Large intestine (tissue), 3 donors: Measurements from ENCODE around the gene NUP188. TPM values are rescaled to one million over a fixed set of nuclear protein-coding genes. Genes with fewer than 3 reads are reported as not detected.

Experiments
- DNase-seq, 2 donors: peaks; one replicate each; pipeline versions ENCODE4 v3.0.0 to v3.0.0-alpha.2; 2013
- H3K27ac ChIP-seq: one replicate; pipeline ENCODE4 v1.5.1; 2013; ENCODE audit warnings: low read length
- H3K27me3 ChIP-seq: 2 replicates; pipeline ENCODE4 v1.6.1; 2013; ENCODE audit warnings: low read length; ENCODE audit not compliant: control insufficient read depth, insufficient read depth
- H3K36me3 ChIP-seq: 2 replicates; pipeline ENCODE4 v1.6.1; 2013; ENCODE audit warnings: low read length; ENCODE audit not compliant: control insufficient read depth, insufficient read depth
- H3K4me1 ChIP-seq: one replicate; pipeline ENCODE4 v1.6.1; 2013; ENCODE audit warnings: low read length; ENCODE audit not compliant: control insufficient read depth, insufficient read depth
- H3K4me3 ChIP-seq: one replicate; pipeline ENCODE4 v1.5.1; 2013; ENCODE audit warnings: low read length
- H3K9me3 ChIP-seq: one replicate; pipeline ENCODE4 v1.6.1; 2013; ENCODE audit warnings: mild to moderate bottlenecking, low read depth, low read length, moderate library complexity; ENCODE audit not compliant: control insufficient read depth
- WGBS: methylation state at CpG from one replicate; pipeline ENCODE4 v1.1.5; 2013; ENCODE audit warnings: low lambda C conversion rate; ENCODE audit not compliant: insufficient coverage; 5-methylcytosine and 5-hydroxymethylcytosine counted together
- polyA plus RNA-seq: library from polyadenylated mRNA; unstranded; fragments of 120-200 nt; gene quantifications from one replicate; pipeline ENCODE4 v1.2.1, GENCODE V29; 2013

NUP188 gene
- polyA plus RNA-seq, 1 donor = 35.3 TPM

DNA sequence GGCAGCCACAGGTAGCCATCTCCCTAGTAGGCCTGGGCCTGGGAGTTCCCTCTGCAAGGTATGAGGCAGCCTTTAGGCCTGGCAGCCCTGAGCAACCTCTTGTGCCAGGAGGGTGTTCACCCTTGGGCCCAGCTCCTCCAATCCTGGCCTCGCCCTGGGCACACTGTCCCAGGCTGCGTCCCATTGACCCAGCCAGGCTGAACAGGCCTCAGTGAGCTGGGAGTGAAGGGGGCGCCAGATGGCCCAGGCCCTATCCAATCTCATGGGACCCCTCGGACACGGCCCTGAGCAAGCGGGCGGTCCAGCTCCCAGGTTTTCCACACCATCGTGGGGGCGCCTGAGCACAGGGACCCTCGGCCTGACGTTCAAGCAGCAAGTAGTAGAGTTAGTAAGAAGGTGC, 66.2 kb downstream of the NUP188 start:
- no peaks in the 10 kb centered on the region for H3K4me1 ChIP-seq
- WGBS = no CpG with 5 or more reads among the region's 11 CpGs
- no peaks in the 10 kb centered on the region for H3K9me3 ChIP-seq
- H3K36me3 ChIP-seq = peaks cover 65% of the 10 kb centered on the region
- H3K27me3 ChIP-seq = no peaks in the 10 kb centered on the region
- no peak overlapping the region for H3K27ac ChIP-seq
- no peak for DNase-seq
- H3K4me3 ChIP-seq = no peak overlapping the region

DNA sequence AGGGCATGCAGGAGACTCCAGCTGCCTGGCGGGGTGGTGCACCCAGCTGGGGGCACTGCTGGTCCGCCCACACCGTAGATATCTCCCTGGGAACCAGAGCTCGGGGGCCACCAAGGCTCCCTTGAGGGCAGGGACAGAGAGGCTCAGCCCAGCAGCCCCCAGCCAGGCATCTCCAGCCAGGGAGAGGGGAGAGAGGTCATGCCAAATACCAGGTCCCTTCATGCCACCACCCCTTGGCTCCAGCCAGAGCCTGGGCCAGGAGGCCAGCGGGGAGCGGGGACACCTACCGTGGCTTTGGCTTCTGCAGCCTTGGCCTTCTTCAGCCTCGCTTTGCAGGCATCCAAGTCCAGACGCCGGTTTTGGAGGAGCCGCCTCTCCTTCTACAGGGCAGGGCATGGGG, 66.6 kb downstream of the NUP188 start:
- no peak overlapping the region for H3K27ac ChIP-seq
- no peak for DNase-seq
- H3K27me3 ChIP-seq = no peaks in the 10 kb centered on the region
- no peak overlapping the region for H3K4me3 ChIP-seq
- H3K4me1 ChIP-seq = no peaks in the 10 kb centered on the region
- H3K36me3 ChIP-seq = peaks cover 65% of the 10 kb centered on the region
- WGBS = no CpG with 5 or more reads among the region's 11 CpGs
- H3K9me3 ChIP-seq = no peaks in the 10 kb centered on the region

DNA sequence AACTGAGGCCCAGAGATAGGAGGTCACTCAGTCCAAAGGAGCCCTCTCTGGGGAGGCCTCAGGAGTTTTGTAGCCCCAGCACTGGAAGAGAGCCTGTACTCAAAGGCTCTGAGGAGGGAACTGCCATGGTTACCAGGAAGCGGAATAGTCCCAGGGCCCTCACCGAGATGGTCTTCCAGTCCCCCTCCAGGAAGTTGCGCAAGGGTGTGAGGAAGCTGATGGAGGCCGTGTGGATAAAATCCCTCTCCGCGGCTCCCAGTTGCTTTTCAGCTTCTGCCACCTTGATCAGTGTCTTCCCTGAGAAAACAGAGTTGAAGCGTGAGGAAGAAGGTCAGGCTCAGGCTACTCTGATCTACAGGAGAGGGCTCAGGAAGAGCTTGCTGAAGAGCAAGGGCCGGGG, 67.1 kb downstream of the NUP188 start:
- Histone ChIP-seq H3K9me3 (no peaks in the 10 kb centered on the region), H3K36me3 (peaks cover 61% of the 10 kb centered on the region), H3K27me3 (no peaks in the 10 kb centered on the region), H3K4me3 (no peak overlapping the region), H3K27ac (no peak overlapping the region), H3K4me1 (no peaks in the 10 kb centered on the region)
- no peak for DNase-seq
- no CpG with 5 or more reads among the region's 8 CpGs for WGBS

DNA sequence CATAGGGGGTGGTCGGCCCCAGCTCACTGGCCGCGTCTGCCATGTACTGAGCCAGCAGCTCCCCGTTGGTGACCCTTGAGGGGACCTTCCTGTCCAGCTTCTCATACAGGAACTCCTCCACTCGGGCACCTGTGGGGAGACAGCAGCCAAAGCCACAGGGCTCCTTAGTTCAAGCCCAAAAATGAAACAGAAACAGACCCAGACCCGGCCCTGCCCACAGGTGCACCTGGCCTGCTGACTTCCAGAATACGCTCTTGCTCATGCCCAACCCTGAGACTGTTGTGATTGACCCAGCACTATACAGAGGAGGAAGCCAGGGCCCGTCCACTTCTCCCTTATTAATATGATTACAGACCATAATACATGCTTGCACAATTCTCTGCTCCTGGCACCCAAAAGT, 73.6 kb downstream of the NUP188 start:
- Histone ChIP-seq H3K4me1 (peaks cover 9% of the 10 kb centered on the region), H3K9me3 (no peaks in the 10 kb centered on the region), H3K4me3 (no peak overlapping the region), H3K36me3 (peaks cover 4% of the 10 kb centered on the region), H3K27me3 (no peaks in the 10 kb centered on the region), H3K27ac (no peak overlapping the region)
- no CpG with 5 or more reads among the region's 8 CpGs for WGBS
- no peak for DNase-seq

DNA sequence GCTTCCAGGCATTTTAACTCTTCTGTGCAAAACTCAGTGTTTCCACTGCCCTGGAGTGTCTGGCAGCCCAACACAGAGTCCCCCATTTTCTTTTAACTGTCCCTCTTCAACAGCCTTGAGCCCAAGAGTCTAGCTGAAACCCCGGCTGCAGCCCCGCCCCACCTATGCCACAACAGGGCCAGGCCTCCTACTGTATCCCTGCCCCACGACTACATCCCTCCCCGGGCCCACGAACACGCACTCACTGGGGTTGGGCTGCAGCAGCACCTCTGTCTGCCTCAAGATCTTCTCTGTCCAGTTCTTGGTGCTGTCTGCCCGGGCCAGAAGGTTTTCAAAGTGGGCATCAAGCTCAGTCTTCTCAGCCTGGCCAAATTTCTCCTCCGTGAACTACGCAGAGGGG, 74.5 kb downstream of the NUP188 start:
- H3K36me3 ChIP-seq = peaks cover 4% of the 10 kb centered on the region
- H3K27me3 ChIP-seq = no peaks in the 10 kb centered on the region
- H3K9me3 ChIP-seq = no peaks in the 10 kb centered on the region
- no peak overlapping the region for H3K27ac ChIP-seq
- H3K4me3 ChIP-seq = no peak overlapping the region
- no CpG with 5 or more reads among the region's 9 CpGs for WGBS
- H3K4me1 ChIP-seq = peaks cover 19% of the 10 kb centered on the region
- no peak for DNase-seq

DNA sequence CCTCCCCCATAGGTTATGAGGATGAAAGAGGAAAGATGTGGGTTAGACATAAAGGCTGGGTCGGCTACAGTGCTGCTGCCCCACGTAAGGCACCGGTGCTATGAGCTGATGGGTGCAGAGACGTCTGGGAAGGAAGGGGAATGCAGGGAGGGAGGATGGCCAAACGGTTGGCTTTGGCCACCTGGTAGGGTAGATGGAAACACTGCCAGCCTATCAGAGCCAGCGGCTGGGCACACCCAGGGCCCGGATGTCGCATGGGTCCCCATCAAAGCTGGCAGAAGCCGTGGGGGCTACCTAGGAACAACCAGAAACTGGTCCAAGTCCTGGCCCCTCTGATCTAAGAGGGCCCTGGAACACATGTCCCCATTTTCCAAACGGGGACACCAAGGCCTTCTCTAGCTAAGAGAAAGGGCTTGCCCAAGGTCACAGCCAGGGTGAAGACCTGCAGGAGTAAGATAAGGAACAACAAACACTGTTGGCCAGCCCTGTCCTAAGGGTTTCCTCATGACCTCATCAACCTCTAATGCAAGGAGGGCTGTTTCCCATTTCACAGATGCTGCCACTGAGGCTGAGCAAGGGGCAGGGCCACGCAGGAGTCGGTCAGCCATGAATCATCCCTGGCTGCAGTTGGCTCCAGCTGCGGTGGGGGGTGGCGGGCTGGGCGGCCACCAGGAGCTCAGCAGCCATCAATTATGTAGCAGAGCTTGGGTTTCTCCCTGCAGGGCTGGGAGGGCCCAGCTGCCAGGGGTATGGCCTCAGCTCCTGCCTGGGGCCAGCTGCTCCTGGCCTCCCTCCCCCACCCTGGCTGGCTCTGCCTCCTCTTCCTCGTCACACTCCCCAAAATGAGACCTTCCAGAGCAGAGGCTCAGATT, 75.8 kb downstream of the NUP188 start:
- Histone ChIP-seq H3K4me1 (peaks cover 23% of the 10 kb centered on the region), H3K4me3 (no peak overlapping the region), H3K36me3 (peaks cover 4% of the 10 kb centered on the region), H3K27me3 (no peaks in the 10 kb centered on the region), H3K9me3 (no peaks in the 10 kb centered on the region), H3K27ac (no peak overlapping the region)
- peak in 1 of 2 donors; percentile 4 for DNase-seq
- no CpG with 5 or more reads among the region's 16 CpGs for WGBS

DNA sequence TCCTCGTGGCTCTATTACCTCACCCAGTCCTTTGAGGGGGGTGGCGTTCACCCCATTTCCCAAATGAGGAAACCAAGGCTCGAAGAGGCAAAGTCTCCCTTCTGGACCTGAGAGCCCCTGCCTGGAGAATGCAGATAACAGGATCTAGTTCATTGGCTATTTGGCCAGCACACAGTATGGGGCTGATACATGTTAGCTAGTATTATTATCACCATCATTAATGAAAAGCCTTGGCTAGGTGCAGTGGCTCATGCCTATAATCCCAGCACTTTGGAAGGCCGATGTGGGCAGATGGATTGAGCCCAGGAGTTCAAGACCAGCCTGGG, 76.4 kb downstream of the NUP188 start:
- no peak for DNase-seq
- Histone ChIP-seq H3K9me3 (no peaks in the 10 kb centered on the region), H3K27me3 (no peaks in the 10 kb centered on the region), H3K36me3 (peaks cover 2% of the 10 kb centered on the region), H3K27ac (no peak overlapping the region), H3K4me3 (no peak overlapping the region), H3K4me1 (peaks cover 23% of the 10 kb centered on the region)
- WGBS = no CpG with 5 or more reads among the region's 4 CpGs

DNA sequence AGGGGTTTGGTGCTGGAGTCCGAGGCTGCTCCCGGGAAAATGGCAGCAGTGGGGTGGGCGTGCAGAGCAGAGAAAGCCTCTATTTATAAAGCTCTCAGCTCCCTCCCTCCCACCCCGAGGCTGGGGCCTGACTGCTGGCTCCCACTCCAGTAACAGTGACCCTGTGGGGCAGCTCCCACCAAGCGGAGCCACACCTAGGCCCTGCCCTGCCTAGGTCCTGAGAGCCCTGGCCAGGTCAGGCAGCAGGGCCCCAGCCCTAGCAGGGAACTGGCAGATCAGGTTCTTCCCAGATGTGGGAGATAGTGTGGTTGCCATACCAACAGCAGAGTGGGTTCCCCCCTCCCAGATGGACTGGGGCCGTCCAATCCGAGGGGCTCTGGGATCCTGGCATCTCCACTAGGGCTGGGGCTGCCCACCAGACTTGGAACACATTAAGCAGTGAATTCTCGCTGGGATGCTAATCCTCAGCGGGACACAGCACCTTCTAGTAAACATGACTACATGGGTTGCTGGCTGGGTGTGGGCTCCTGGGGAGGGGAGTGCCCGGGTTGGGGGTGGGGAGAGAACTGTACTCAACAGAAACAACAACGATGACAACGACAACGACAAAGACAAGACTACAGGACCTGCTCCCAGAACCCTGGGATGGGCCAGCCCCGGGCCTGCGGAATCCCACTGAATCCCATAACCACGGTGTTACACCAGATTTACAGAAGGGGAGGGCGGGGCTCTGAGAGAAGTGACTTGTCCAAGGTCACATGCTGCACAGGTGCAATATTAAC, 79.1 kb downstream of the NUP188 start:
- H3K27ac ChIP-seq = peak overlapping the region; percentile 46
- H3K36me3 ChIP-seq = no peaks in the 10 kb centered on the region
- H3K27me3 ChIP-seq = no peaks in the 10 kb centered on the region
- H3K9me3 ChIP-seq = no peaks in the 10 kb centered on the region
- H3K4me1 ChIP-seq = peaks cover 30% of the 10 kb centered on the region
- WGBS = no CpG with 5 or more reads among the region's 17 CpGs
- H3K4me3 ChIP-seq = peak overlapping the region; percentile 90
- DNase-seq = peak; percentile 57 to 81

DNA sequence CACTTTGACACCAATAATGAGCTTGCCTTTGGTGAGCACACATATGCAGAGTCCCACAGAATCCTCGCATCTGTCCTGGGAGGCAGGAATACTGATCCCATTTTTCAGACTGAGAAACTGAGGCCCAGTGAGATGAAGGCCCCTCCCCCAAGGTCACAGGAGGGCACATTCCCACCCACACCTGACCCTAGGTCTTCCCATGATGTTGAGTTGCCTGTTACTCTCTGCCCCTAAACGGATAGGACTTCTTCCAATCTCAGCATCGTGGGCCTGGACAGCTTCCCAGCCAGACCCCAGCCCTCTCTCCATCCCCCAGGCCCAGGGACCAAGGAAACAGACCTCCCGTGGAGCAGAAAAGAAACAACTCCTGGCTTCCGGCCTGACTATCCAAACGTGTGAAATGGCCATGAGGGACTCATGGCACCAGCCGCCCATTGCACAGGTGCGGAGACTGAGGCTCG, 79.8 kb downstream of the NUP188 start:
- Histone ChIP-seq H3K4me3 (peak overlapping the region; percentile 90), H3K4me1 (peaks cover 30% of the 10 kb centered on the region), H3K9me3 (no peaks in the 10 kb centered on the region), H3K36me3 (no peaks in the 10 kb centered on the region), H3K27me3 (no peaks in the 10 kb centered on the region), H3K27ac (peak overlapping the region; percentile 47)
- no CpG with 5 or more reads among the region's 9 CpGs for WGBS
- DNase-seq = peak in 1 of 2 donors; percentile 45

DNA sequence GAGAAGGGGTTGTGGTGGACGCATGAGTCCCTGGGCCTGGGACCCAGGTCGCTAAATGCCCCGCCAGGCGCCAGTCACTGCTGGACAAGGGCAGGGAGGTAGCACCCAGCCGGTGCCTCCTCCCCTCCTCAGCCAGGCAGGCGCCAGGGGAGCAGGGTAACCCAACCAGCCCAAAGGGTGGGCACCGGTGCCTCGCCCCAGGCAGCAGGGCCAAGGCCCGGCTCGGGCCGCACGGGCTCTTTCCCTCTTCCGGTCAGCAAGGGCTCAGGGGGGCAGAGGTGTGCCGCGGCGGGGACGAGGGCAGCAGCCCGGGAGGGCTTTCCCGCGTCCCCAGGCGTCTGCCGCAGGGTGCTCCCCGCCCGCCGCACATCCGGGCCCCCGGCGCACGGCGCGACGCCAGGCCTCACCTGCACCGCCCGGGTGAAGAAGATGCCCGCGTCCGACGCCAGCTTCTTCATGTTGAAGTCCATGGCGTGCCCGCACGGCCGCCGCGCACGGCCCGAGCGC, 80.2 kb downstream of the NUP188 start:
- no peaks in the 10 kb centered on the region for H3K36me3 ChIP-seq
- DNase-seq = peak in 1 of 2 donors; percentile 76
- H3K27ac ChIP-seq = peak overlapping the region; percentile 47
- H3K27me3 ChIP-seq = no peaks in the 10 kb centered on the region
- H3K9me3 ChIP-seq = no peaks in the 10 kb centered on the region
- H3K4me1 ChIP-seq = peaks cover 30% of the 10 kb centered on the region
- peak overlapping the region; percentile 90 for H3K4me3 ChIP-seq
- WGBS = no CpG with 5 or more reads among the region's 47 CpGs
